ENCODE results near the gene NR1D1.

NR1D1 gene

DNA sequence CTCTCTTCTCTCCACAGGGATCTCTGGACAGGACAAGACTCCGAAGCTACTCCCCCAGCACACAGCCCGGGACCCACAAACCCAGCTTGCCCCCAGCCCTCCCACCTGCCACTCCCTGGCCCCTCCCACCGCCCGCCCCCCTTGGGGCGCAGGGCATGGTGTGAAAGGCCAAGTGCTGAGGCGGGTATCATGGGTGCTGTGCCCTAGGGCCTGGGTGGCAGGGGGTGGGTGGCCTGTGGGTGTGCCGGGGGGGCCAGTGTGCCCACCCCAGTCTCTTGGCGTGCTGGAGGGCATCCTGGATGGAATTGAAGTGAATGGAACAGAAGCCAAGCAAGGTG is 26.2 kb downstream of the NR1D1 start:
- no peak for DNase-seq

GRCh38 chr17:40073454-40074174 is 26.8 kb downstream of the NR1D1 start:
- no peak for DNase-seq

DNA sequence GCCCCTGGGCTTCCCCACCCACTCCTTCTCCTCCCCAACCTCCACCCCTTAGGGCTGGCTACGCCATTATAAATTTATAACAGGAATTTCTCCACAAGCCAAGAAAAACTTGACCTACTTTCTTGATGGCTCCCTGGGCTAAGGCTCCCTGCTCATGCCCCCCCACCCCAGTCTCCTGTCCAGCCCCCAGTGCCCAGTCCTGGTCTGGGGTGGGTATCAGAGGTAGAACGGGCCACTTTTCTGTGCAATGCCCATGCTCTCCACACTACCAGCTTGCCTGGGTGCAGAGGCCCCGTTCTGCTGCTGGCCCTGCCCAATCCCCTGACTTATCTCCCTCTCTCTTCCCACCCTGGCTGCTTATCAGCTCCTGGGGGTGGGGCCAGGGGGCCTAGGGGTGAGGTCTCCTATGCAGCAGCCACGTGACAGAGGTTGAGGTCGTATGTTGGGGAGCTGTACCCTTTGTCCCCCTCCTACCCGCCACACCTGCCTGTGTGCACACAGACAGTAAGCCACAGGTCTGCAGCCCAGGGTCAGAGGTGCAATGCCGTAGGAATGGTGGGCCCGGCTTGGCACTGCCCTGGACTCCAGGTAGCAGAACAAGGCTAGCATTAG is 27.5 kb downstream of the NR1D1 start:
- no peak for DNase-seq

DNA sequence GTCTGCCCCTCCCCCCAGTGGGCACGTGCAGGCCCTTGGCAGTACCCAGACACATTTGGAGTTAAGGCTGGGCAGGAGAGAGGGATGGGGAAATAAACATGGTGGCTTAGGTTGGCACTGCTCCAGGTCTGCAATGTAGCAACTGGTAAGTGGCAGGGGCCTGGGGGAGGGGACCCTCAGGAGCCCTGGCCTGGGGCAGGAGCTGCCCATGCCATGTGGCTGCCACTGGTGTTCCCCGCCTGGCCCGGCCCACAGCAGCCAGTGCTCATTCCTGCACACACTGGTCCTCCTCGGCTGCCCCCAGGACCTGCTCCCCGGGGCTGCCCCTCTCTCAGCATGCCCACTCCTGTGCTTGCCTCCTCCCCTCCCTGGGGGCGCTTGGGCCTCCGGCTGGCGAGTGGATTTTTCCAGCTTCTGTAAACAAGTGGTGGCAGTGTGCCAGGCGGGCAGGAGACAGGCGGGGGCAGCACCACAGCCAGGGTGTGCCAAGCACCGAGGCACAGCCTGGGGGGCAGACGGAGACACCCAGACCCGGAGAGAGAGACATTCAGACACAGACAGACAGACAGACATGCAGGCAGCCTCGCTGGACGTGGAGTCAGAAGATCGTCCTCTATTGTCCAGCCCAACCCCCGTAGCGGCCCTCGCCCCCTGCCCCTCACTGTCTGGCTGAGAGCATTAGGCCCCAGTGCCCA is 28.2 kb downstream of the NR1D1 start:
- DNase-seq, result no peak

- no peak for DNase-seq
These were observed 28.9 kb downstream of the NR1D1 start for GRCh38 chr17:40071313-40072039.

- no peak for DNase-seq
These were observed 29.6 kb downstream of the NR1D1 start for GRCh38 chr17:40070709-40071312.

DNA sequence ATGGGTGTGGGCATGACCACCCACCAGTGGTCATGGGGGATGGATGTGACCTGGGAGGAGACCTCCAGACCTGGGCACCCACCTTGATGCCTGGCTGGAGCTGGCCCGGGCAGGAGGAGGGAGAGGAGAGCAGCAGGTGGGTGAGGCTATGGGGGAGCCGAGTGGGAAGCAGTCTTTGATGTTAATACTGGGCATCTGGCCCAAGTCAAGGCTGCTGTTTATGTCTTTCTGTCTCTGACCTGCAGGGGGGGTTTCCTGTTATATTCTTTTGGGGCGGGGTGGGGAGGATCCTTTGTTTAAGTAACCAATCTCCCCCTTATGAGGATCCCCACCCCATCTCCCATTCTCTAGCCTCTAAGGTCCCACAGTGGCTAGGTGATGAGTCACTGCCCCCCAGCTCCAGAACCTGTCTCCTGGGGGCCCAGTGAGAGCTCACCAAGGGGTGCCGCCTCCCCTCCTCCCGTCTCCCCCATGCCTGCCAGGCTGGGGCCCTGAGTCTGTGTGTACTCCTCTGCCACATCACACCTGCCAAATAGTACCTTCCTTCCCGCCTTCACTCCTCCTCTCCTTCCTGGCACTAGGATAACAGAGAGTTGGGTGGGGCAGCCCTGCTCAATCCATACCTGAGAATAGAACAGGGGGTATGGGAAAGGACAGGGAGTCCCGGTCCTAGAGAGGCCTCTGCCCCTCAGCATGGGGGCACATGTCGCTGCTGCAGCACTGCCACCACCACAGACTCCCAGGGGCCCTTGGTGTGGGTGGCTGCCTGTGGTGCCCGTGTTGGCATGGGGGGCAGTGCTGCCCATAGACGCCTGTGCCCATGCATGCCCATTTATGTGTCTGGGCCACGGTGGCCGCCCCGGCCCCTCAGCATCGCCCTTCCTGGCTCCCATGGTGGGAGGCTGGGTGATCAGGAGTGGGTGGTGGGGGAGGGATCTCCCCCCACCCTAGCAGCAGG is 30.4 kb downstream of the NR1D1 start:
- DNase-seq, result peak; percentile 33

GRCh38 chr17:40068917-40069750 is 31.3 kb downstream of the NR1D1 start:
- DNase-seq, result peak; percentile 75

GRCh38 chr17:40068584-40068916 is 31.8 kb downstream of the NR1D1 start:
- DNase-seq, result no peak

DNA sequence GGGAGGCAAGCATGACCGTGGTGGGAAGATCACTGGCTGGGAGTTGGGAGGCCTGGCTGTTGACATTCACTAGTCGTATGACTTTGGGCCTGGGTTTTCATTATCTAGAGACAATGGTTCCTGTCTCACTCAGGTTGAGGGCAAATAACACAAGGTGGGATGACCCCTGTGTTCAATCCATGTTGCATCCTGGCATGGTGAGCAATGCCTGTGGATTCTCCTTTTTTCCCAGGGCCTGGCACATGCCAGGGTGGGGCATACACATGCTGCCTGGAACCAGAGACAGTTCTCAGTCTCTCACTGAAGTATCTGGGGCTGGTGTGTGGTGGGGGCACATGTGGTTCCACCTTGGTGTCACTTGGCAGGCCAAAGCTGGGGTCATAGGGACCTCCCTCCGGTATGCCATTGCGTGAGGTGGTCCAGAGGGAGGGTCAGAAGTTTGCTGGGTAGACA is 32.2 kb downstream of the NR1D1 start:
- DNase-seq, result no peak

GRCh38 chr17:40067710-40068109 is 32.7 kb downstream of the NR1D1 start:
- no peak for DNase-seq

GRCh38 chr17:40065769-40066510 is 34.4 kb downstream of the NR1D1 start:
- no peak for DNase-seq

- no peak for DNase-seq
These were observed 35.2 kb downstream of the NR1D1 start for GRCh38 chr17:40064971-40065768.

DNA sequence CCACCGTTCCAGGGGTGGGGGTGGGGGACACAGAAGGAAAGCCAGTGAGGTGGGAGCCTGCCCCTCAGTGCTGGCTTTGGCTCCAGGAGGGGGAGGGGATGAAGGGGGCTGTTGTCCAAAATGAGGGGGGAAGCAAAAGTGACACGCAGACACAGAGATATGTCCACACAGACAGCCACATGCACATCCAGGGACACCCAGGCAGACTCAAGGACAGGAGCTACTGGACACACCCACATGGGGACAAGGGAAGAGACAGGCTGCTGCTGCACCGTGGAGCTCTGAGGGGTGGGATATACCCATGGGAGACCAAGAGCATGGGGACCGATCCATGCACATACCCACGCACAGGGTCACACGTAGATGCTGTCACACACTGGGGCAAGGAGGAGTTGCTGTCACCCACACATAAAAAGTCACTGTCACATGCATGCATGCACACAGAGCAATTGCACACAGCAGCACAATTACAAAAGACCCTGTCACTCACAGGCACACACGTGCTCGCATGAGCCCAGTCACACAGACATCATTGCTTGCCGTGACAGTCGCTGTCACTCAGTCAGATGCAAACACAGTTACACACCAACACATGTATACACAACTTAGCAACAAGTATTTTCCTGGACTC is 36.4 kb downstream of the NR1D1 start:
- no peak for DNase-seq

- DNase-seq, result no peak
These were observed 37.1 kb downstream of the NR1D1 start for GRCh38 chr17:40063187-40063771.

- DNase-seq, result peak; percentile 67
These were observed 37.8 kb downstream of the NR1D1 start, which contains the start of gene THRA for GRCh38 chr17:40062329-40063186. Gene THRA, plus strand, starts transcription at chr17:40062965. Its CDS starts 11,524 bp downstream, at chr17:40074489.

DNA sequence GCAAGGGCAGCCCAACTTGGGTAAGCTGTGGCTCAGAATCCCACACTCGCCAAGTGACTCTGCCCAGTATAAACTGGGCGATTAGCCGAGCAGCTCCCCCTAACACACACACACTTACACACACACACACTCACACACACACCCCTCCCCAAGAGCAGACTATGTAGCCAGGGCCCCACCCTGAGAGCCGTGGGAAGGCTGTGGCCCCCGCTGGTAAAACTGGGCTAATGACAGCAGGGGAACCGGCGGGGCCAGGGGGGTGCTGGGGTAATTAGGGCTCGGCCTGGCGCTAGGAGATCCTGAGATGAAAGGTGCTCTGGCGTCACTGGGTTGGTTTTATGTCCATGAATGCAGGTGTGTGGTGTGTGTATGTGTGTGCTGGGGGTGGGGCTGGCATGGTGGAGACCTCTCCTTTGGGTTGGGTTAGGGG is 38.8 kb downstream of the NR1D1 start:
- no peak for DNase-seq

All from activated CD4-positive, alpha-beta T cell treated with anti-CD3 and anti-CD28 coated beads, Interleukin-2, Interleukin-6, amounts not matched to agents 100 ng/mL and 50 ng/mL, durations not matched to agents 16 hours and 8 hours (primary cell).